ENCODE measurements around the gene FAM107B.

GRCh38 chr10:14803827-14804226, 29.1 kb upstream of the FAM107B start:
- TF ChIP-seq RAD21 (IDR thresholded peaks at IDR 0.05 in 1 of 2, conservative IDR thresholded peaks at IDR 0.05 in 1 of 2; ENCODE audit: low read depth in 2 of 2, low read length in 2 of 2) (no peak), CTCF (IDR thresholded peaks at IDR 0.05; ENCODE audit: control extremely low read depth in 1 of 3, insufficient read depth in 1 of 3, low read depth in 1 of 3, low read length in 3 of 3) (no peak), JUND (IDR thresholded peaks at IDR 0.05; ENCODE audit: low read length) (no peak), POLR2AphosphoS5 (IDR thresholded peaks at IDR 0.05; ENCODE audit: low read depth, low read length) (no peak)

Measured in H1 (cell line).